GM23338 (cell line): ENCODE measurements around the gene NDUFAF8. TPM values are rescaled to one million over a fixed set of nuclear protein-coding genes. Genes with fewer than 3 reads are reported as not detected.

Source experiments
- ATAC-seq: fragments of 200-7000 bp; cut with Tn5 transposase; 3 replicates; pipeline ENCODE4 v1.9.1; 2020
- DNase-seq: peaks from one replicate; pipeline ENCODE4 v3.0.0-alpha.2; 2015; ENCODE audit warnings: low spot score
- H2AFZ ChIP-seq: fragments of 200-600 bp; sonication (generic); 2 replicates; pipeline ENCODE4 v1.8.0; 2016; ENCODE audit warnings: antibody characterized with exemption, mild to moderate bottlenecking, moderate library complexity
- H3F3A ChIP-seq: fragments of 200-600 bp; sonication (generic); replicated peaks from 2 replicates; pipeline ENCODE4 v1.8.0; 2017; ENCODE audit warnings: antibody characterized with exemption, mixed run types, low read depth
- H3K27ac ChIP-seq: fragments of 200-600 bp; sonication (generic); 2 replicates; pipeline ENCODE4 v1.6.1; 2016; ENCODE audit warnings: low read depth
- H3K27me3 ChIP-seq: fragments of 200-600 bp; sonication (generic); 2 replicates; pipeline ENCODE4 v1.8.0; 2016; ENCODE audit warnings: mild to moderate bottlenecking, mixed run types, moderate library complexity; ENCODE audit not compliant: insufficient read depth
- H3K36me3 ChIP-seq: fragments of 200-600 bp; sonication (generic); 2 replicates; pipeline ENCODE4 v1.8.0; 2016; ENCODE audit warnings: mild to moderate bottlenecking; ENCODE audit not compliant: insufficient read depth
- H3K4me1 ChIP-seq: fragments of 200-600 bp; sonication (generic); 2 replicates; pipeline ENCODE4 v1.8.0; 2016; ENCODE audit warnings: mild to moderate bottlenecking, moderate library complexity; ENCODE audit not compliant: insufficient read depth
- H3K4me2 ChIP-seq: fragments of 200-600 bp; sonication (generic); 2 replicates; pipeline ENCODE4 v1.7.1; 2017; ENCODE audit warnings: mixed run types
- H3K4me3 ChIP-seq: fragments of 200-600 bp; sonication (generic); 2 replicates; pipeline ENCODE4 v1.6.1; 2016; ENCODE audit warnings: mixed run types
- H3K79me2 ChIP-seq: fragments of 200-600 bp; sonication (generic); replicated peaks from 2 replicates; pipeline ENCODE4 v1.8.0; 2017; ENCODE audit warnings: mild to moderate bottlenecking; ENCODE audit not compliant: insufficient read depth
- H3K9me2 ChIP-seq: fragments of 200-600 bp; sonication (generic); 2 replicates; pipeline ENCODE4 v1.8.0; 2017; ENCODE audit not compliant: insufficient read depth
- H4K20me1 ChIP-seq: fragments of 200-600 bp; sonication (generic); replicated peaks from 2 replicates; pipeline ENCODE4 v1.8.0; 2017; ENCODE audit warnings: mild to moderate bottlenecking; ENCODE audit not compliant: insufficient read depth
- H3K27ac Mint-ChIP-seq: 2 replicates; pipeline ENCODE4 v1.8.0; 2020; ENCODE audit warnings: inconsistent platforms, mild to moderate bottlenecking, moderate library complexity, mixed read lengths
- H3K27me3 Mint-ChIP-seq: 3 replicates; pipeline ENCODE4 v1.8.0; 2022; ENCODE audit warnings: low read depth, mild to moderate bottlenecking, moderate library complexity, mixed read lengths, inconsistent platforms; ENCODE audit not compliant: insufficient read depth, poor library complexity
- H3K36me3 Mint-ChIP-seq: 3 replicates; pipeline ENCODE4 v1.8.0; 2021; ENCODE audit warnings: low read depth, mild to moderate bottlenecking, inconsistent platforms, moderate library complexity, mixed read lengths
- H3K4me1 Mint-ChIP-seq: 3 replicates; pipeline ENCODE4 v1.8.0; 2020; ENCODE audit warnings: mild to moderate bottlenecking, inconsistent platforms, mixed read lengths
- H3K4me3 Mint-ChIP-seq: 3 replicates; pipeline ENCODE4 v1.8.0; 2021; ENCODE audit warnings: moderate library complexity, mild to moderate bottlenecking, inconsistent platforms, mixed read lengths
- H3K9me3 Mint-ChIP-seq: 3 replicates; pipeline ENCODE4 v1.8.0; 2020; ENCODE audit warnings: moderate library complexity, mild to moderate bottlenecking, inconsistent platforms, mixed read lengths
- CREB1 ChIP-seq: fragments of 250-450 bp; sonication (Bioruptor Pico); IDR thresholded peaks from 2 replicates; pipeline ENCODE4 v1.5.0; 2020; ENCODE audit warnings: low read depth, mild to moderate bottlenecking, moderate library complexity
- EZH2 ChIP-seq: fragments of 200-600 bp; sonication (generic); IDR thresholded peaks from one replicate; pipeline ENCODE4 v1.8.0; 2017; ENCODE audit warnings: antibody characterized with exemption, mild to moderate bottlenecking, low read depth; ENCODE audit not compliant: unreplicated experiment
- EZH2phosphoT487 ChIP-seq: fragments of 200-600 bp; sonication (generic); IDR thresholded peaks from one replicate; pipeline ENCODE4 v1.8.1; 2018; ENCODE audit warnings: antibody characterized with exemption; ENCODE audit not compliant: unreplicated experiment
- JUNB ChIP-seq: IDR thresholded peaks from one replicate; pipeline ENCODE4 v1.6.1; 2016; ENCODE audit warnings: antibody characterized with exemption; ENCODE audit not compliant: unreplicated experiment
- NANOG ChIP-seq: IDR thresholded peaks from 2 replicates; pipeline ENCODE4 v1.6.1; 2016; ENCODE audit warnings: antibody characterized with exemption, borderline replicate concordance
- POLR2AphosphoS5 ChIP-seq: IDR thresholded peaks from 2 replicates; pipeline ENCODE4 v1.6.1; 2016; ENCODE audit warnings: antibody characterized with exemption, low read depth
- STAT1 ChIP-seq: IDR thresholded peaks from one replicate; pipeline ENCODE4 v1.6.1; 2016; ENCODE audit warnings: antibody characterized with exemption; ENCODE audit not compliant: unreplicated experiment
- ZNF114 ChIP-seq: fragments of 250-450 bp; sonication (Bioruptor Pico); IDR thresholded peaks from 2 replicates; pipeline ENCODE4 v1.5.0; 2020; ENCODE audit warnings: mild to moderate bottlenecking, moderate library complexity
- ZNF331 ChIP-seq: fragments of 250-450 bp; sonication (Bioruptor Pico); IDR thresholded peaks from 2 replicates; pipeline ENCODE4 v1.5.0; 2020; ENCODE audit warnings: low read depth, mild to moderate bottlenecking, moderate library complexity
- polyA plus RNA-seq: library from polyadenylated mRNA; unstranded; fragments of >200 nt; fragmentation: Nextera tagmentation; extraction: Ambion mirVana; gene quantifications from 2 replicates; pipeline ENCODE4 v1.2.1, GENCODE V29; 2016
- total RNA-seq: library from RNA; depleted of rRNA; stranded (reverse); fragments of >200 nt; shearing (Covaris generic); gene quantifications from 2 replicates; pipeline ENCODE4 v1.2.3, GENCODE V29; 2014
- TF ChIP-seq, protein P1 (sequence below): fragments of 250-450 bp; sonication (Bioruptor Pico); IDR thresholded peaks from 2 replicates; pipeline ENCODE4 v1.5.0; 2020; ENCODE audit warnings: mild to moderate bottlenecking, moderate library complexity
- TF ChIP-seq, protein P2 (sequence below), 2 experiments: fragments of 200-600 bp in 1 of 2; sonication (generic) in 1 of 2; conservative IDR thresholded peaks; 2 replicates each; pipeline versions ENCODE4 v1.5.1 to v1.6.1; 2016 to 2017; ENCODE audit warnings: antibody characterized with exemption in 2 of 2, low read depth in 2 of 2, mild to moderate bottlenecking in 2 of 2, moderate library complexity in 1 of 2
- TF ChIP-seq, protein P3 (sequence below): IDR thresholded peaks from one replicate; pipeline ENCODE4 v1.6.1; 2018; ENCODE audit warnings: antibody characterized with exemption; ENCODE audit not compliant: unreplicated experiment
- TF ChIP-seq, protein P4 (sequence below): IDR thresholded peaks from 2 replicates; pipeline ENCODE4 v1.6.1; 2016; ENCODE audit warnings: antibody characterized with exemption

Gene NDUFAF8
- total and polyA plus RNA-seq, 2 experiments from 2014 or later = 21.5 to 156 TPM

DNA sequence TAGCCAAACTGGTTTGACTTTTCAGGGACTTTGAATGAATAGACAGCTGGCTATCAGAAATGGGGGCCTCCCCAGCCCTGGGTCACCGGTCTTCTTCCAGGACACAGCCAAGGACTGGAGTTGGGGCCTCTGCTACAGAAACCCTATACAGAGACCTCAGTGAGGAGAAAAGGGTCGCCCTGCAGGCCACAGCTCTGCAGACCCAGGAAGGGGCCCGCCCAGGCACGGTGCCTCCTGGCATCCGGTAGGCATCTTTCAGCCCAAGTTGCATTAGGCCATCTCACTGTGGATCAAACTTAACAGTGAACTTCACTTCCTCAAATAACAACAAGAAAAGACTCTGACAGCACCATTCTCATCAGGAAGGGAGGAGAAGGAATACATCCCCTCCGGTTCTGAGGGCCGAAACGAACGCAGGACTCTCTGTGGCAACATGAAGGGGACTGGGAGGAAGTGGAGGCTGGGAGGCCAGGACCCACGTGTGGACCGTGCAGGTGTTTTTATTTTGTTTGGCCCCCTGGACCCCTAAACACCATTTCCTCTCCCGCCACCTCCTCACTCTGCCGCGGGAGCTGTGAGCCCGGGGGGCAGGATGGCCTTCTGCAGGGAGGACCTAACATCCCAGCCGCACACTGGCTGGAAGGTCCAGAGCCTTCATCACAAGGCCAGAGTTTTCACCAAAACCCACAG lies 48.8 kb downstream of the NDUFAF8 start:
- Histone ChIP-seq H4K20me1 (peaks cover 18% of the 10 kb centered on the region), H3K27me3 (no peaks in the 10 kb centered on the region), H3F3A (no peaks in the 10 kb centered on the region), H3K4me2 (no peak overlapping the region), H3K27ac (no peak overlapping the region), H3K9me2 (no peaks in the 10 kb centered on the region), H3K4me3 (no peak overlapping the region), H2AFZ (no peak overlapping the region), H3K36me3 (no peaks in the 10 kb centered on the region; the same call in 1 of the 2 replicates), H3K79me2 (peaks cover 38% of the 10 kb centered on the region), H3K4me1 (no peaks in the 10 kb centered on the region)
- DNase-seq = no peak
- H3K4me1 Mint-ChIP-seq = peaks cover 7% of the 10 kb centered on the region
- H3K27ac Mint-ChIP-seq = no peak overlapping the region
- peaks cover 12% of the 10 kb centered on the region for H3K36me3 Mint-ChIP-seq
- ATAC-seq = no peak
- H3K27me3 Mint-ChIP-seq = peaks cover 10% of the 10 kb centered on the region
- H3K9me3 Mint-ChIP-seq = no peaks in the 10 kb centered on the region
- no peak for TF ChIP-seq NANOG
- no peak for TF ChIP-seq ZNF114
- no peak for TF ChIP-seq JUNB
- no peak for TF ChIP-seq STAT1
- no peak for TF ChIP-seq EZH2
- TF ChIP-seq CREB1 (CRISPR knock-in tag) = no peak
- no peak for TF ChIP-seq ZNF331 (CRISPR knock-in tag)
- TF ChIP-seq, protein P1, sequence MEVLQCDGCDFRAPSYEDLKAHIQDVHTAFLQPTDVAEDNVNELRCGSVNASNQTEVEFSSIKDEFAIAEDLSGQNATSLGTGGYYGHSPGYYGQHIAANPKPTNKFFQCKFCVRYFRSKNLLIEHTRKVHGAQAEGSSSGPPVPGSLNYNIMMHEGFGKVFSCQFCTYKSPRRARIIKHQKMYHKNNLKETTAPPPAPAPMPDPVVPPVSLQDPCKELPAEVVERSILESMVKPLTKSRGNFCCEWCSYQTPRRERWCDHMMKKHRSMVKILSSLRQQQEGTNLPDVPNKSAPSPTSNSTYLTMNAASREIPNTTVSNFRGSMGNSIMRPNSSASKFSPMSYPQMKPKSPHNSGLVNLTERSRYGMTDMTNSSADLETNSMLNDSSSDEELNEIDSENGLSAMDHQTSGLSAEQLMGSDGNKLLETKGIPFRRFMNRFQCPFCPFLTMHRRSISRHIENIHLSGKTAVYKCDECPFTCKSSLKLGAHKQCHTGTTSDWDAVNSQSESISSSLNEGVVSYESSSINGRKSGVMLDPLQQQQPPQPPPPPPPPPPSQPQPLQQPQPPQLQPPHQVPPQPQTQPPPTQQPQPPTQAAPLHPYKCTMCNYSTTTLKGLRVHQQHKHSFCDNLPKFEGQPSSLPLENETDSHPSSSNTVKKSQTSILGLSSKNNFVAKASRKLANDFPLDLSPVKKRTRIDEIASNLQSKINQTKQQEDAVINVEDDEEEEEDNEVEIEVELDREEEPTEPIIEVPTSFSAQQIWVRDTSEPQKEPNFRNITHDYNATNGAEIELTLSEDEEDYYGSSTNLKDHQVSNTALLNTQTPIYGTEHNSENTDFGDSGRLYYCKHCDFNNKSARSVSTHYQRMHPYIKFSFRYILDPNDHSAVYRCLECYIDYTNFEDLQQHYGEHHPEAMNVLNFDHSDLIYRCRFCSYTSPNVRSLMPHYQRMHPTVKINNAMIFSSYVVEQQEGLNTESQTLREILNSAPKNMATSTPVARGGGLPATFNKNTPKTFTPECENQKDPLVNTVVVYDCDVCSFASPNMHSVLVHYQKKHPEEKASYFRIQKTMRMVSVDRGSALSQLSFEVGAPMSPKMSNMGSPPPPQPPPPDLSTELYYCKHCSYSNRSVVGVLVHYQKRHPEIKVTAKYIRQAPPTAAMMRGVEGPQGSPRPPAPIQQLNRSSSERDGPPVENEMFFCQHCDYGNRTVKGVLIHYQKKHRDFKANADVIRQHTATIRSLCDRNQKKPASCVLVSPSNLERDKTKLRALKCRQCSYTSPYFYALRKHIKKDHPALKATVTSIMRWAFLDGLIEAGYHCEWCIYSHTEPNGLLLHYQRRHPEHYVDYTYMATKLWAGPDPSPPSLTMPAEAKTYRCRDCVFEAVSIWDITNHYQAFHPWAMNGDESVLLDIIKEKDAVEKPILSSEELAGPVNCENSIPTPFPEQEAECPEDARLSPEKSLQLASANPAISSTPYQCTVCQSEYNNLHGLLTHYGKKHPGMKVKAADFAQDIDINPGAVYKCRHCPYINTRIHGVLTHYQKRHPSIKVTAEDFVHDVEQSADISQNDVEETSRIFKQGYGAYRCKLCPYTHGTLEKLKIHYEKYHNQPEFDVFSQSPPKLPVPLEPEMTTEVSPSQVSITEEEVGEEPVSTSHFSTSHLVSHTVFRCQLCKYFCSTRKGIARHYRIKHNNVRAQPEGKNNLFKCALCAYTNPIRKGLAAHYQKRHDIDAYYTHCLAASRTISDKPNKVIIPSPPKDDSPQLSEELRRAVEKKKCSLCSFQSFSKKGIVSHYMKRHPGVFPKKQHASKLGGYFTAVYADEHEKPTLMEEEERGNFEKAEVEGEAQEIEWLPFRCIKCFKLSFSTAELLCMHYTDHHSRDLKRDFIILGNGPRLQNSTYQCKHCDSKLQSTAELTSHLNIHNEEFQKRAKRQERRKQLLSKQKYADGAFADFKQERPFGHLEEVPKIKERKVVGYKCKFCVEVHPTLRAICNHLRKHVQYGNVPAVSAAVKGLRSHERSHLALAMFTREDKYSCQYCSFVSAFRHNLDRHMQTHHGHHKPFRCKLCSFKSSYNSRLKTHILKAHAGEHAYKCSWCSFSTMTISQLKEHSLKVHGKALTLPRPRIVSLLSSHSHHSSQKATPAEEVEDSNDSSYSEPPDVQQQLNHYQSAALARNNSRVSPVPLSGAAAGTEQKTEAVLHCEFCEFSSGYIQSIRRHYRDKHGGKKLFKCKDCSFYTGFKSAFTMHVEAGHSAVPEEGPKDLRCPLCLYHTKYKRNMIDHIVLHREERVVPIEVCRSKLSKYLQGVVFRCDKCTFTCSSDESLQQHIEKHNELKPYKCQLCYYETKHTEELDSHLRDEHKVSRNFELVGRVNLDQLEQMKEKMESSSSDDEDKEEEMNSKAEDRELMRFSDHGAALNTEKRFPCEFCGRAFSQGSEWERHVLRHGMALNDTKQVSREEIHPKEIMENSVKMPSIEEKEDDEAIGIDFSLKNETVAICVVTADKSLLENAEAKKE (CRISPR knock-in tag) = no peak
- no peak for TF ChIP-seq EZH2phosphoT487
- TF ChIP-seq, protein P2, sequence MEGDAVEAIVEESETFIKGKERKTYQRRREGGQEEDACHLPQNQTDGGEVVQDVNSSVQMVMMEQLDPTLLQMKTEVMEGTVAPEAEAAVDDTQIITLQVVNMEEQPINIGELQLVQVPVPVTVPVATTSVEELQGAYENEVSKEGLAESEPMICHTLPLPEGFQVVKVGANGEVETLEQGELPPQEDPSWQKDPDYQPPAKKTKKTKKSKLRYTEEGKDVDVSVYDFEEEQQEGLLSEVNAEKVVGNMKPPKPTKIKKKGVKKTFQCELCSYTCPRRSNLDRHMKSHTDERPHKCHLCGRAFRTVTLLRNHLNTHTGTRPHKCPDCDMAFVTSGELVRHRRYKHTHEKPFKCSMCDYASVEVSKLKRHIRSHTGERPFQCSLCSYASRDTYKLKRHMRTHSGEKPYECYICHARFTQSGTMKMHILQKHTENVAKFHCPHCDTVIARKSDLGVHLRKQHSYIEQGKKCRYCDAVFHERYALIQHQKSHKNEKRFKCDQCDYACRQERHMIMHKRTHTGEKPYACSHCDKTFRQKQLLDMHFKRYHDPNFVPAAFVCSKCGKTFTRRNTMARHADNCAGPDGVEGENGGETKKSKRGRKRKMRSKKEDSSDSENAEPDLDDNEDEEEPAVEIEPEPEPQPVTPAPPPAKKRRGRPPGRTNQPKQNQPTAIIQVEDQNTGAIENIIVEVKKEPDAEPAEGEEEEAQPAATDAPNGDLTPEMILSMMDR (conservative IDR thresholded peaks at IDR 0.05; ENCODE audit: low read depth in 2 of 2) = no peak
- TF ChIP-seq, protein P3, sequence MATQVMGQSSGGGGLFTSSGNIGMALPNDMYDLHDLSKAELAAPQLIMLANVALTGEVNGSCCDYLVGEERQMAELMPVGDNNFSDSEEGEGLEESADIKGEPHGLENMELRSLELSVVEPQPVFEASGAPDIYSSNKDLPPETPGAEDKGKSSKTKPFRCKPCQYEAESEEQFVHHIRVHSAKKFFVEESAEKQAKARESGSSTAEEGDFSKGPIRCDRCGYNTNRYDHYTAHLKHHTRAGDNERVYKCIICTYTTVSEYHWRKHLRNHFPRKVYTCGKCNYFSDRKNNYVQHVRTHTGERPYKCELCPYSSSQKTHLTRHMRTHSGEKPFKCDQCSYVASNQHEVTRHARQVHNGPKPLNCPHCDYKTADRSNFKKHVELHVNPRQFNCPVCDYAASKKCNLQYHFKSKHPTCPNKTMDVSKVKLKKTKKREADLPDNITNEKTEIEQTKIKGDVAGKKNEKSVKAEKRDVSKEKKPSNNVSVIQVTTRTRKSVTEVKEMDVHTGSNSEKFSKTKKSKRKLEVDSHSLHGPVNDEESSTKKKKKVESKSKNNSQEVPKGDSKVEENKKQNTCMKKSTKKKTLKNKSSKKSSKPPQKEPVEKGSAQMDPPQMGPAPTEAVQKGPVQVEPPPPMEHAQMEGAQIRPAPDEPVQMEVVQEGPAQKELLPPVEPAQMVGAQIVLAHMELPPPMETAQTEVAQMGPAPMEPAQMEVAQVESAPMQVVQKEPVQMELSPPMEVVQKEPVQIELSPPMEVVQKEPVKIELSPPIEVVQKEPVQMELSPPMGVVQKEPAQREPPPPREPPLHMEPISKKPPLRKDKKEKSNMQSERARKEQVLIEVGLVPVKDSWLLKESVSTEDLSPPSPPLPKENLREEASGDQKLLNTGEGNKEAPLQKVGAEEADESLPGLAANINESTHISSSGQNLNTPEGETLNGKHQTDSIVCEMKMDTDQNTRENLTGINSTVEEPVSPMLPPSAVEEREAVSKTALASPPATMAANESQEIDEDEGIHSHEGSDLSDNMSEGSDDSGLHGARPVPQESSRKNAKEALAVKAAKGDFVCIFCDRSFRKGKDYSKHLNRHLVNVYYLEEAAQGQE = no peak
- no peak for TF ChIP-seq POLR2AphosphoS5
- TF ChIP-seq, protein P4, sequence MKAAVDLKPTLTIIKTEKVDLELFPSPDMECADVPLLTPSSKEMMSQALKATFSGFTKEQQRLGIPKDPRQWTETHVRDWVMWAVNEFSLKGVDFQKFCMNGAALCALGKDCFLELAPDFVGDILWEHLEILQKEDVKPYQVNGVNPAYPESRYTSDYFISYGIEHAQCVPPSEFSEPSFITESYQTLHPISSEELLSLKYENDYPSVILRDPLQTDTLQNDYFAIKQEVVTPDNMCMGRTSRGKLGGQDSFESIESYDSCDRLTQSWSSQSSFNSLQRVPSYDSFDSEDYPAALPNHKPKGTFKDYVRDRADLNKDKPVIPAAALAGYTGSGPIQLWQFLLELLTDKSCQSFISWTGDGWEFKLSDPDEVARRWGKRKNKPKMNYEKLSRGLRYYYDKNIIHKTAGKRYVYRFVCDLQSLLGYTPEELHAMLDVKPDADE = no peak
- H3K4me3 Mint-ChIP-seq = no peak overlapping the region
